DMS114 treated with DMSO at 0.1 percent for 48 hours (cell line): ENCODE measurements around the gene CXXC5.

ENCODE experiments used
- DNase-seq: peaks from one replicate; lab custom pipeline; 2025; ENCODE audit not compliant: unreplicated experiment; lab: John Stamatoyannopoulos, UW

The CXXC5 gene

DNA sequence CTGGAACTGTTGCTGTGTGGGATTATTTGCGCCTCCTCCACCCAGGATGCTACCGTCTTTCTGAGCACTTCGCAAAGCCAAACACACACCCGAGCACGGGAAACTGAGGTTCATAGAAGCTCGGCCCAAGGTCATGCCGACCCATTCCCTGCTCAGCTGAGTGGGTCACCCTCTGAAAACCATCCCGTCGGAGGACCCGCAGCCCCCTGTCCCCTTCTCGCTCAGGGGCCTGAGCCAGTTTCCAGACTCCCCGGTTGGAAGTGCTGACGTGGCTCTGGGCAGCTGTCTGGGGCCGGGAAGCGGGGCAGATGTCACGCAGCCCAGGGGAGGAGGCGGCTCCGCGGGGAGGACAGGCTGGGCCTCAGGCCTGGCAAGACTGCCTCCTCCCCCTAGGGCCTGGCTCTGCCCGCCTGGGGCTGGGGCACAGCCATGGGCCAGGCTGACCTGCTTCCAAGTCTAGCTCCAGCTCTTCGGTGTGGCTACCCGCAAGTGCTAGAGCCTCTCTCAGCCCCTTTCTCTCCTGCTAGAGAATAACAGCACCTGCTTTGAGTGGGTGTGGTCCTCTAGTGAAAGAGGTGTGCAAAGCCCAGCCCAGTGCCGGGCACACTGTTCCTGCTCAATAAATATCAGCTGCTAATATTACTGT, 9.9 kb upstream of the CXXC5 start:
- DNase-seq = no peak

DNA sequence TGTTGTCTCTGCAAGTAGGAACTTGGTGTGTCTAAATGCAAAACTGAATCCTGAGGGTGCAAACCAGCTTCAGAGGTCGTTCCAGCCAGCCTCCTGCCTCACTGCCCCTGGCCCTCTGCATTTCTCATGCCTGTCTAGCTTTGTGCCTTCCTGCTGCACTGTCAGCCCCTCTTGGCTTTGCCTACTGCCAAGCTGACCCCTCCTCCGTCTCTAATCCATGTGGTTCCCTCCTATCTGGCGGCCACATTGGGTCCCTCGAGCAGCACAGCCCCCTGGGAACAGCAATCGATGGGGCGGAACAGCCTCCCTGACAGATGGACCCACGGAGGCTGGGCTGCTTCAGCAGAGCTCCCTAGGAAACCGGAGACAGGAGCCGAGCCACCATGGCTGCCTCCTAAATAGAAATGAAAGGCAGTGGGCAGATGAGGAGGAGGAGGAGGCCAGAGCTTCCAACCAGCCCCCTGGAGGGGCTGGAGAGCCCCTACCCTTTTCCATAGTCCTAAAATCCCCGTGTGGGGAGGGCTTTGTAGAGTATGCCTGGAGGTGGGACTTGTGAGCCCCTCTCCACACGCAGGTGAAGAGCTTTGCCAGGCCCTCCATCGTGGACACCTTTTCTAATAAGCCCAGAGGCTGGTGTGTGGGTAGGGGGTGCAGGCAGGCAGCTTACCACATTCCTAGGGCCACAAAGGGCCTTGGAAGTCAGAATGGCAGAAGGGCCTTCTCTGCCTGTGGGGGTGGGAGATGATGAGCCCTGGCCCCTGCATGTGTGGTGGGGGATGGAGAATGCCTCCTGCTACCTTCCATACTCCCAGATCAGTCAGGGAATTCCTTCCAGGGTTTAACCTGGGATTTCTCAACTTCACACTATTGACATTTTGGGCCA, 9.2 kb upstream of the CXXC5 start:
- DNase-seq = no peak

DNA sequence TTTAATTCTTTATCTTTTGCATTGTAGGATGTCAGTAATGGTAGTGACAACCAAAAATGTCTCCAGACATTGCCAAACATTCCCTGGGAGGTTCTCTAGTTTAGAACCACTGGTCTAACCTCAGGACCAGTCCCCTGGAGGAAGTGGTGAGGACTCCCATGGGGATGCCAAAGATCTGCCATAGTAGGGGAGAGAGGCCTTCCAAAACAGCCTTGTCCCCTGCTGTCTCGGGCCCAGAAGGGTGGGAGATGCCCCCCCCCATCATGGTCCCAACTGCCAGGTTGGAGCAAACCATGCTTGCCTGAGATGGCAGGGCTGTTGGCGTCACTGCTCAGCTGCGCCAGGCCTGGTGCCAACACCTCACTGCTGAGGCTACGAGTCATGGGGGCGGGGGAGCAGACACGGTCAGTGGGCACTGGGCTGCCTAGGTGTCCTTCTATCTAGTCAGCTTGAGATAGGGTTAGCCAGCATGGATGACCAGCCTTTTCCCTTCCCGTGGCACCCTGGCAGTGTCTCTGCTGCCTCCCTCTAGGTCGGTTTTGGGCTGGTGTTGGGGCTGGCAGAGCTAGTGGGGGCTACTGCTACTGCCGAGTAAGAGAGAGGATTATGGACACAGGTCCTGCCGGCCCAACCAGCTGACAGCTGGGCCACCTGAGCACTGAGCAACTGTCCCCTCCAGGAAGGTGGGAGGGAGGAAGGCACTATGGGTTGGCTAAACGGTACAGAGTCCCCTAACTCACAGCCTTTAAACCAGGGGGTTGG, 8.3 kb upstream of the CXXC5 start:
- DNase-seq = no peak

DNA sequence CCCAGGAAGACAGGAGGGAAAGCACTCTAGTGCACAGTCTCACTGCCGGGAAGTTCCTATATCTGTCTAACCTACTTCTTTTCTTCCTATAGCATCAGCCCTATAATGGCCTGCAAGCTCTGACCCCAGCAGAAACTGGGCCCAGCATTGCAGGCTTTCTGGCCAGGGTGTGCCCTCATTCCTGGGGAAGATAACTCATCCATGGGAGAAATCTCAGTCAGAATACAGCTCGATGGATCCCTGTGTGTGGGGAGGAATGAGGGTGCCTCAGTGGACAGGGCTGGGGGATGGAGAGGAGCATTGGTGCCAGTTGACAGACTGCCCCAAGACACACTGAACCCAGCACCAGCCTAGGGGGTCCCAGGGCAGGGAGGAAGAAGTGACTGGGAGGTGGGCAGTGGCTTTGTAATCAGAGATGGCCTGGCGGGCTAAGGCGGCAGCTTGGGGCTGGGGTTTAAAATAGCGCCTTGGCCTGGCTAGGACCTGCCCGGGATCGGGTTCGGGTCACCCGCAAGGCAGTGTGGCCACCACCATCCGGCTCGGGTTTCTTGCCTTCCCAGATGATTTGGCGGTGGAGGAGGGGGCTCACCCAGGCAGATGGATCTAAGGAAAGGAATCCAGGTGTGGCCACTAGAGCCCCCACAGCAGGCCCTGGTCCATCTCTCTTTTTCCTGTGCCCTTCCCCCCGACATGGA, 7.6 kb upstream of the CXXC5 start:
- DNase-seq = no peak

DNA sequence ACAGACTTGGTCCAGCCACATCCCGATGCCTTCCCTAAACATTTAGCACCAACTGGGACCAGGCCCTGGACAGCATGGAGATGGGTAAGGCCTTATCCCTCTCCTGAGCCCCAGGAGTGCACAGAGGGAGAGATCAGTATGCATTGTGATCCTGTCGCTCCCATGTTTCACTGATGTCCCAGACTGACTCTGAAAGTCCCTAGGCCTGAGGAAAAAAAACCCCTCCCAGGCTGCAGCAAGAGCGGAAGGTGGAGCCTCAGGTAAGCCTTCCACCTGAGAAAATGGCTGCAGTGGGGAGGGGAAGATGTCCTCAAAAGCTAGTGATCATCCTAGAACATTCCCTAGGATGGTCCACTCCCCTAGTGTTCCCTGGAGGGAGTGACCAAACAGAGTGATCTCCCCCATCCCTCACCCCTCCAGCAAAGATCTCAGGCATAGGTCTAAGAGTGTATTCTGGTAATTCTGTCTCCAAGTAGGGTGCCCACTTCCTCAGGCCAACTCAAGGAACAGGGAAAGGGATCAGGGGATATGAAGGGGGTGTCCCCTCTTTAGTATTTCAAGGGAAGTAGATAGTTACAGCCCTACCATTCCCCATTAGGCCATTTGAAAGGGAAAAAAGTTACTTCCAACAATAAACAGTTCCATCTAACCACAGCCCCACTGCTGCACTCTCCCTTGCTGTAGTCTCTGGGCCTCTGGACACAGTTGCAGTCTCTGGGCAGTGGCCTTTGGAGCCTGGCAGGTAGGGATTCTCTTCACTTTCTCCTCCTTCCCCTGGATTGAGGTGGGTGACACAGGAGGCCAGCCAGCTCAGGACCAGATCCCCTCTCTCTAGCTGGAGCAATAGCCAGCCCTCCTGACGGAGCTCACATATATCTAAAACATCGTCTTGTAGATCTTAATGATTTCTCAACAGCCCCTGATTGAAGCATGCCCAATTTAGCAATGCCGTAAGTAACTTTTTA, 6.8 kb upstream of the CXXC5 start:
- DNase-seq = no peak

DNA sequence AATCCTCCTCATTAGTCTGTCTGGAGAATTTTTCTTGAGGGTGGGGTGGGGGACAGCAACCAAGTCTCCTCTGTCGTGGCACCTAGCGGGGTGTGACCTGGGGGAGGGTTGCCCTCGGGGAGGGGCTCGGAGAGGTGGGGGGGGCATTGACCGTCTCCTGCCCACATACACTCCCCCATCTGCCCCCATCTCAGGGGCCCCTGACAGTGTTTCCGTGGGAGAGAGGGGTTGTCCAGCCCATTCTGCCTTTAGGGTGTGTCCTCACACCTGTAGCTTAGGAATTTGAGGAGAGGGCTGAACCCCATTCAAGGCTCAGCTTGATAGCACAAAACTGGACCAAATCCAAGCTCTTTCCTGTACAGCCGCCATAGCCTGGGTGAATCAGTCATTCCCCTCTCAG, 5.9 kb upstream of the CXXC5 start:
- no peak for DNase-seq

DNA sequence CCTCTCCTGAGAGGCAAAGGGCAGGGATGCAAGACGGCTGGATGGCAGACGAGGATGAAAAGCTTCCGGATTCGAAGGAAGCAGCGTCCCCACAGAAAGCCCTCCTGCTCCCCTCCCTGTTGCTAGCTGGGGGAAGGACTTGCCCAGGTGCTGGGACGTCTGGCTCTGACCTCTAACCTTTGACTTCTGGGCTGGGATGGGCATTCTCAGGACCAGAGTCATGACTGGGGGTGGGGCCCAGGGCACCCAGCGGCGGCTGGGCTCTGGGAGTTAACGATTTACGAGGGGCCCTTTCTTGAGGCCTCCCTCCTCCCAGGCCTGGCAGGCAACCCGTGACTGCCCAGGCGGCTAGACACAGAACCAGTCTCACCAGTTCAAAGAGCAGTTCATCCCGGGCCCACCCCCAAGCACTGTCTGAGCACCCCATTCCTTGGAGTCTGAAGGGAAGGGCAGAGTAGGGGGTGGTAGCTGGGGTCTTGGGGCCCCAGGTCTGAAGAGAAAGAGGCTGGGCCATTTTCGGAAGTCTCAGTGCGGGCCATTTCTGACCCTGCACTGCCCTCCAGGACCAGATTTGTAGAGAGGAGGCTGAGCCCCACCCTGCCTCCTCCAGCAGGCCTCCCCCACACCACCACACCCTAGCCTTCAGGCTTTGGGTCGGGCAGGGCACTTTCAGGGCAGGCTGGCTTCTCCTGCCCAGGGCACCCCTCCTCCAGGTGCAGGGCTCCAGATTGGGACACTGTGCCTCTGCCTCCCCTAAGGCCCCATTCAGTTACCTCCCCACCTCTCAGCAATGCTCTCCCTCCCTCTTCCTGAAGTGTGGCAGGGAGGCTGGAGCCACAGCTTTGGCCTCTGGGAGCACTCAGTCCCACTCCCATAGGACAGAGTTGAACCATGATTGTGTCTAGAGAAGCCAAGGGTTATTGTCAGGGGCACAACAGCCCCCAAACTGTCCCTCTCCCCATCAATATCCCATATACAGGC, 5.0 kb upstream of the CXXC5 start:
- no peak for DNase-seq

DNA sequence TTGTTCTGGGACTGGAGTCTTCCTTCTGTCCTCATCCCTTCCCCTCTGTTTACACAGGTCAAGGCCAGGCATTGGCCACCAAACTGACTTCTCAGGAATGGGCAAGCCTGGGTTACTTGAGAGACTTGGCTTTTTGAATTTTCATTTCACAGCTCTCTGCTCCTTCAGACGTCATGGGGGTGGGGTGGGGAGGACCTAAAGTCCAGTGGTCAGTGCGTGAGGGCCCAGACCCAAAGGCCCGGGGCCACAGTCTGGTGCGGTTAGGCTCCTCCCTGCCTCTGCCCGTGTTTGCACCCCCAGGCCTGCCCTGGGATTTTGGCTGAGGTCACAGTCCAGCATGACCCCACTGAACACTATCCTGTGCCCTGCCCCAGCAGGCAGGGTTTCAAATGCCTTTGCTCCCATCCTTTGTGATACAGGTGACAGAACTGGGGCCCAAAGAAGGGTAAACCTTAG, 4.1 kb upstream of the CXXC5 start:
- no peak for DNase-seq

DNA sequence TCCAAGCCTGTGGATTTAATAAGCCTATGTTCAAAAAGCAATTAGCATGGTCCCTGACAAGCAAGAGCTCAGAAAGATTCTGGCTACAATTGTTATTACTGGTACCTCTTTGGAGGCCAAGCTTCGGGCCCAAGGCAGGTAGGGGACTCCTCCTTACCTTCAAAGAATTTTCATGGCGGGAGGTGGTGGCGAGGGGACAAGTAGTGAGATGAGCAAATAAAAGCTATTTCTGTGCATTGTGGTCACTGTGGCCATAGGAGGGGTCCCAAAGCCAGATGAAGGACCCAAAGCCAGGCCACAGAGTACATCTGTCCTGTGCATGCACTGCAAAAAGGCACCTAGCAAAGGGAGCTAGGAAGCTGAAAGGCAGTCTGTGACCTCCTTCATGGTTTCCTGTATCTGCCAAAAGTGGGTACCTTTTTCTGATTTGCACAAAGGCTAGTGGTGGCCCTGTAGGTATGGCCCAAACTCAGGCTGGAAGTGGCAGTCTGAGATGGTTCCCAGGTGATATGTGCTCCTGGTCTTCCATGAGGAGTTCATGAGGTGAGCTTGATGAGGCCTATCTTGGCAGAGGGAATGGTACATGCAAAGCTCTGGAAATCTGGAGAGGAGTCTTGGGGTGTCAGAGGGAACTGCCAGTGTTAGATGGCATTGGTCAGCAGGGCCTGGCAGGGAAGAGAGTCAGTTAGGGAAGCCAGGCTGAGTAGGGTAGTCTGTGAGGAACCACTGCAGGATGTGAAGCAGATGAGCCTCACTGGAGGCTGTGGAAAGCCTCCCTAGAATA, 3.3 kb upstream of the CXXC5 start:
- no peak for DNase-seq

DNA sequence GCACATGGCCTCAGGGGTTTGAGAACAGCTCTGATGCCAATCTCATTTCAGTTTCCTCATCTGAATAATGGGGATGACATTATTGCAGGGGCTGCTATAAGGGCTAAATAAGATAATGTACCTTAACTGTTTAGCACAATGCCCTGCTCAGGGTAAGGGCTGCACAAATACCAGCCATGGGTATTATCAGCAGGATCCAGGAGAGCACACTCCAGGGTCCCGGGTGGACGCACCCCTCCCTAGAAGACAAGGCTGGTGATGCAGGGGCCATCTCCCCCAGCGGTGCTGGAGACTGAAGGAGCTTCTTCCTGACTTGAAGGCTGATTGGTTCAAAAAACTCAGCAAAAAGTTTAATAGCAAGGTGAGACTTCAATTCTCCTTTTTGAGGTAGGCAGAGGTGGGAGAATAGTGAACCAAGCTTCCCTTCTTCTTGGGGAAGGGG, 2.7 kb upstream of the CXXC5 start:
- DNase-seq = no peak

DNA sequence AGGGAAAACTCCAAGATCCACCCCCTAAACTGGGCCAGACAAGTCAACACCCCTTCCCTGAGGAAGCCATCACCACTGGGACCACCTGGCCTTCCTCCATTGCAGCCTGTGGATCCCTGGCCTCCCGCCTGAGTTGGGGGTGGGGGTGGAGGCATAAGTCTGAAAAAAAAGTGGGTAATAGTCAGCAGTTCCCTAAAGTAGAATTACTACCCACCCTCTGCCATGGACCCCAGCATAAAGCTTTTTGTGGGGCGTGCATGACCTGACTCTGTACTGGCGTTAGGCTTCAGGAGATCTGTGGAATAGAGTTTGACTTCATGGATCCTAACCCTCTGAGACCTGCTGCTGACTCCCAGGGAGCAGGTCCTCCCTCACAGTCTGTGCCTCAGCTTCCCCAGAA, 2.0 kb upstream of the CXXC5 start:
- DNase-seq = no peak

DNA sequence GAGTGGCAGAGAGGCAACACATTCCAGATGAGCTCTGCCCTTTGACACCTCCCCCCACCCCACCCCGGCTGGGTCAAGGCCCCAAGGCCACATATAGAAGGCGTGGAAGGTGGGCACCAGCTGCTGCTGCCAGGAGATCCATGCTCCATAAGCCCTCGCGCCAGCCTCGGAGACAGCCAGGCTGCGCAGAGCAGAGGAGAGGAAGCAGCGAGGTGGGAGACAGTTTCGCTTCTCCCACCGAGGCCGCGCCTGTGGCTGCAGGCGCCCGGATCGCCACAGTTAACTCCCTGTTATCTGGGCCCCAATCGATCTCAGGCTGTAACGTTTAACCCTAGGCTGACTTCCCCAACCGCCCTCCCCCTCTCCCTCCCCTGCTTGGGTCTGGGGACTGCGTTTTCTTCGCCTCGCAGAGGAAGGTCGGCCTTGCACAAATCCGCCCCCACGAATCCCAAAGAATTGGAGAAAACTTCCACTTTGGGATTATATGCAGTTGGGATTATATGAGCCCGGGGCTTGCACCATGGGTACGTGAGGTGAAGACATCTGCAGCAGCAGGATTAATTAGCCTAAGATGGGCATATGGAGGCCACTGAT, 1.1 kb upstream of the CXXC5 start:
- DNase-seq = no peak

DNA sequence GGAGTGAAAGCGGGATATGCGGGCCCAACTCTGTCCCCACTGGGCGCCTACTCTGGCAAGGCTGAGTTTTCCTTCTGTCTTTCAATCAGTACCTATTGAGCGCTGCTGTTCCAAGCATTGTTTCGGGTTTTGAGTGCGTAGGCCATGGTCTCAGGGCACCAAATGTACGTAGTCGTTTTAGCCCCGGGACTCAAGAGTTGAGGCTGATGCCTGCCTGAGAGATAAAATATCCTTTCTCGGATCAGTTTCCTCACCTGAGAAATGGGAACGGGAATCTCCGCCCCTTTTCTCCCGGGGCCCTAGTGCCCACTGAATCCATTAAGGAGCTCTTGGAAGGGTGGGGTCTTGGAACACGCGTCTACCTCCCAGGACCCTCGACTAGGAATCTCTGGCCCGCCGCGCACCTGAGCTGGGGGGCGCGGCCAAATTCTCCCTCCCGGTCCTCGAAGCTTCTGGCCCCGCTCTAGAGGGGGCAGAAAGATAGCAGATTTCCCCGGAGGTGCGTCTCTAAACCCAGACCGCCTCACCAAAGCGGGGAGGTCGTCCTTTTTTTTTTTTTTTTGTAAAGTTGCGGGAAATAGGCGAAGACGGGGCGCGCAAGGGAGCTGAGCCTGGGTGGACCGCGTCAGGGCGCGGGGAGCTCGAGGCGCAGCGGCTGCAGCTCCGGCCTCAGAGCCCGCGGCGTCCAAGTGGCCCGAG, 494 bp upstream of the CXXC5 start:
- no peak for DNase-seq

DNA sequence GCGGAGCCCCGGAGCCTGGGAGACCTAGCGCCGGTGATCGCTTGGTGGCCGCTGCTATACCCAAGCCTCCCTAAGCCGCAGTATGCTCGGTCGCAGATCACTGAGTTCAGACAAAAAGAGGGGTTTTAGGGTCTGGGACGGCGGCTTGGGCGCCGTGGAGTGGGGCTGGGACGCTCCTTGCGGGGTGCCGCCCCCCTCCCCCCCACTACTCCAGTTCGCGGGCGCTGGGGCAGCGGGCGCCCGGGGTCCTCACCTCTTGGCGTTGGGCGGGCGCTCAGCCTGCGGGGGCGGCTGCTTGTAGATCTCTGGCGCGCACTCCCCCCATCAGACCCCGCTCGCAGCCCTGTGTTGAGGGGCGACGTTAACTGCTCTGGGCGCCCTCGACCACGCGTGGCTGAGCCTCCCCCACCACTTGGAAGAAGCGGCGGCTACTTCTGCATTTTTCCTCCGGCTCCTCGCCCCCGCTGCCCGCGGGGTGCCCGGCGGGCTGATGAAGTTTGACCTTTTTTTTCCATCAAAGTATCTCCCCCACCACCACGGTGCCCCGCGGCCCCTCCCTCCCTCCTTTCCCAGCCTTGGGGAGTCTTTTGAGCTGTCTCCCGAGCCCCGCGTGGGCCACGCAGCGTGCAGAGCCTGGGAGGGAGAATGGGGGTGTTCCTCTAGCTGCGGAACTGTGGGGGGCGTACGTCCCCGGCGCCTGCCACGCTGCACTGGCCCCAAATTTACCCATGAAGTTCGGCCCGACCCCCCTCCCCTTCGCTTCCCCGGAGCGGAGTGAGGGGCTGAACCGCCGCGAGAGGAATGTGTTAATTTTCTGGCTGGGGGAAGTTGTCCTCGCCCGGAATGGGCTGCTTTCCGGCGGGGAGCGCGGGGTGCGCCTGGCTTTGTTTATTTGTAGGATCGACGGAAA, 1.2 kb downstream of the CXXC5 start:
- no peak for DNase-seq

DNA sequence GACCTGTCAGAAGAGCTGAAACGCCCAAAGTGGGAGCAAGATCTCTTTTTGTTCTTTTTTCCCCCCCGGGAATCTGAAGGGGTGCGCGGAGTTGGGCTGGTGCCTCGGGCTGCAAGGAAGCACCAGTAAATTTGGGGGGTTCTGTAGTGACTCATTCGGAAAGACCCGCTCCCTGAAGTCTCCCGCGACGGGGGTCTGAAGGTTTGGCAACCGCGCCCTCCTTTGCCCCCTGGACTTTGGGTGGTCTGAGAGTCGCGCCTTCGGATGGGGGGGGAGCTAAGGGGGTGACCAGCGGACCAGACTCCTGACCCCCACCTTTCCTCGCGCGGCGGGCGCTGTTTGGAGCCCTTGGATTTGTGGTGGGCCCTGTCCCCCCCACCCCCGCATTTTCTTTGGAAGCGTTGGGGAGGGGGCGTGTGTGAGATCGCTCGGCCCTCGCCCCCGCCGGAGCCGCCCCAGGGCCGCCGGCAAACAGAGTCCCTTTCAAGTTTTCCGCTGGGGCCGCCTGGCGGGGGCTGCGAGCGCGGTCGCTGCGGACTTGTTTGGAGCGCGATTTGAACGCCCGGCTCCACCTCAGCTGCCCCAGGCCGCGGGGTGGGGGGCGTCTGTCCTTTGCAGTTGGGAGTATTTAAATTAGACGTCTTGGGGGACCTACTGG, 2.0 kb downstream of the CXXC5 start:
- no peak for DNase-seq

DNA sequence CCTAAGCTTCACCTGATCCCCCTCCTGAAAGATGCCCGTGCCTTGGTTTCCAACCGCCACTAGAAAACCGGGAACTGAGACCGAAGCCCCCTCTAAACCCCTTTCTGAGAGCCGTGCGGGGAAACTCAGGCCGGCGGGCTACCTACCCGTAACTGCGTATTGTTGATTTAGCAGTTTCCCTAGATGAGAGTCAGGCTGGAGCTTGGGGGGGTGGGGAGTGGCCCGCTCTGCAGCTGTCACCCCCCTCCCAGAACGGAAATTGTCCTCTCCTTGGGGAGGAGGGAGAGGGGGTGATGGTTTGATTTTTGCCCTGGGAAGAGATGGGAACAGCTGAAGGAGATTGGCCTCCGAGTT, 2.5 kb downstream of the CXXC5 start:
- no peak for DNase-seq
